Vagina (tissue), 2 donors: ENCODE results near the gene EFCAB6. TPM values are rescaled to one million over a fixed set of nuclear protein-coding genes. Genes with fewer than 3 reads are reported as not detected.

ENCODE experiments used
- DNase-seq, 2 donors: peaks; one replicate each; pipeline ENCODE4 v3.0.0-alpha.2; 2017; ENCODE audit errors: extremely low spot score in 2 of 2
- H3K27ac ChIP-seq: fragments of 200-600 bp; sonication (generic); one replicate; pipeline ENCODE4 v1.5.1; 2019
- H3K27me3 ChIP-seq: fragments of 200-600 bp; sonication (generic); one replicate; pipeline ENCODE4 v1.5.1; 2019
- H3K36me3 ChIP-seq, 2 donors: fragments of 200-600 bp; sonication (generic); one replicate each; pipeline ENCODE4 v1.5.1; 2017 to 2019
- H3K4me1 ChIP-seq: fragments of 200-600 bp; sonication (generic); one replicate; pipeline ENCODE4 v1.5.1; 2019
- H3K4me3 ChIP-seq, 2 donors: fragments of 200-600 bp; sonication (generic); 1 replicate in 1 of 2; 2 replicates in 1 of 2; pipeline ENCODE4 v1.5.1; 2016 to 2019
- H3K9me3 ChIP-seq: fragments of 200-600 bp; sonication (generic); one replicate; pipeline ENCODE4 v1.5.1; 2019
- POLR2A ChIP-seq, 2 donors: fragments of 450-650 bp; IDR thresholded peaks; one replicate each; pipeline ENCODE4 v1.6.1; 2017; ENCODE audit warnings: antibody characterized with exemption in 2 of 2, mild to moderate bottlenecking in 2 of 2, moderate library complexity in 2 of 2
- POLR2AphosphoS5 ChIP-seq, 2 donors: sonication (generic); formaldehyde crosslinking; IDR thresholded peaks; one replicate each; pipeline ENCODE4 v1.9.0; 2017; ENCODE audit warnings: antibody characterized with exemption in 2 of 2, mild to moderate bottlenecking in 2 of 2, low read depth in 1 of 2; ENCODE audit not compliant: insufficient read depth in 1 of 2
- intact Hi-C: fragments of 100-400 bp; cut with DNase I; formaldehyde crosslinking; loops from one replicate; pipeline ENCODE4 v1.15.1; 2023
- total RNA-seq: library from RNA; depleted of rRNA; stranded (reverse); fragments of >200 nt; gene quantifications from one replicate; pipeline ENCODE4 v1.2.3, GENCODE V29; 2016
- TF ChIP-seq, protein P1 (sequence below), 3 experiments: fragments of 450-650 bp in 2 of 3; fragments of 200-600 bp in 1 of 3; sonication (generic) in 1 of 3; IDR thresholded peaks; one replicate each; pipeline ENCODE4 v1.5.1; 2017 to 2019; ENCODE audit warnings: antibody characterized with exemption in 3 of 3, mild to moderate bottlenecking in 2 of 3, moderate library complexity in 2 of 3

EFCAB6 gene
- total RNA-seq, 1 donor from 2014 or later, result 1.7 TPM

DNA sequence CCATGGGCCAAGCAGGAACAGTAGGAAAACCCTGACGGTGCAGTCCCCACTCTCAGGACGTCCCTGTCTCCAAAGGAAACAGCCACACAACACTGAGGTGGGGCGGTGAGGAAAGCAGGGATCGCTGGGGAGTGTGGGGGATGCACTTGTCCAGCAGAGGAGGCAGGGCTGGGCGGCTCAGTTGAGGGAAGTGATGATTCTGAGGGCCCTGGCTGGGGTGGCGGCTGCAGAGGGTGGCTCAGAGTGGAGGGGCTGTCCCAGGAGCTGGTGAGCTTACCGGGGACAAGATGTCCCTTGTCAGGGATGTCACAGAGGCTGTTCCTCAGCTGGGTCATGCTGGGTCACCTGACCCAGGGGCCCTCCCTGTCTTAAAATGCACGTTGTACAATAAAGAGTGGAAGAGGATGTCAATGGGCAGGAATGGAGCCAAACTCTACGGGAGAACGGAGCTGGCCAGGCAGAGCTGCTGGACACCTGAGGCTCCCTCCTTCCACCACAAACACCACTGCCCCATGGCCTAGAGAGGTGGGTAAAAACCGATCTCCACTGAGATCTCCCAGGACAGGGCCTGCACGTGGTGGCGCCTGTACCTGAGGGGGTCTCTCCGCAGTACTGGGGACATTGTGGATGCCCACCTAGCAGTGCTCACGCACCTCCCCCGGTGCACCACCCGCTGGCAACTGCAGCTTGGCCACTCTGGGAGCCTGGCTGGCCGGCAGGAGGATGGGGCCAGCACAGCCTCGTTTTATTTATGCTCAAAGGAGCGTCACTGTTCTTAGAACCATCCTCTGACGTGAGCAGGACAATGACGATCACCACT lies 9.7 kb upstream of the EFCAB6 start:
- no peak overlapping the region for H3K27ac ChIP-seq
- DNase-seq, result peak; percentile 71 to 72
- intact Hi-C loops, result no loop called here
- H3K36me3 ChIP-seq, result no peaks in the 10 kb centered on the region
- H3K27me3 ChIP-seq, result no peaks in the 10 kb centered on the region
- TF ChIP-seq, protein P1, sequence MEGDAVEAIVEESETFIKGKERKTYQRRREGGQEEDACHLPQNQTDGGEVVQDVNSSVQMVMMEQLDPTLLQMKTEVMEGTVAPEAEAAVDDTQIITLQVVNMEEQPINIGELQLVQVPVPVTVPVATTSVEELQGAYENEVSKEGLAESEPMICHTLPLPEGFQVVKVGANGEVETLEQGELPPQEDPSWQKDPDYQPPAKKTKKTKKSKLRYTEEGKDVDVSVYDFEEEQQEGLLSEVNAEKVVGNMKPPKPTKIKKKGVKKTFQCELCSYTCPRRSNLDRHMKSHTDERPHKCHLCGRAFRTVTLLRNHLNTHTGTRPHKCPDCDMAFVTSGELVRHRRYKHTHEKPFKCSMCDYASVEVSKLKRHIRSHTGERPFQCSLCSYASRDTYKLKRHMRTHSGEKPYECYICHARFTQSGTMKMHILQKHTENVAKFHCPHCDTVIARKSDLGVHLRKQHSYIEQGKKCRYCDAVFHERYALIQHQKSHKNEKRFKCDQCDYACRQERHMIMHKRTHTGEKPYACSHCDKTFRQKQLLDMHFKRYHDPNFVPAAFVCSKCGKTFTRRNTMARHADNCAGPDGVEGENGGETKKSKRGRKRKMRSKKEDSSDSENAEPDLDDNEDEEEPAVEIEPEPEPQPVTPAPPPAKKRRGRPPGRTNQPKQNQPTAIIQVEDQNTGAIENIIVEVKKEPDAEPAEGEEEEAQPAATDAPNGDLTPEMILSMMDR (IDR thresholded peaks at IDR 0.05), result no peak
- TF ChIP-seq POLR2A (IDR thresholded peaks at IDR 0.05) (no peak), POLR2AphosphoS5 (IDR thresholded peaks at IDR 0.05; ENCODE audit: insufficient read depth in 1 of 2, low read depth in 1 of 2) (no peak)
- H3K9me3 ChIP-seq, result no peaks in the 10 kb centered on the region
- H3K4me3 ChIP-seq, result no peak overlapping the region
- H3K4me1 ChIP-seq, result peaks cover 8% of the 10 kb centered on the region

DNA sequence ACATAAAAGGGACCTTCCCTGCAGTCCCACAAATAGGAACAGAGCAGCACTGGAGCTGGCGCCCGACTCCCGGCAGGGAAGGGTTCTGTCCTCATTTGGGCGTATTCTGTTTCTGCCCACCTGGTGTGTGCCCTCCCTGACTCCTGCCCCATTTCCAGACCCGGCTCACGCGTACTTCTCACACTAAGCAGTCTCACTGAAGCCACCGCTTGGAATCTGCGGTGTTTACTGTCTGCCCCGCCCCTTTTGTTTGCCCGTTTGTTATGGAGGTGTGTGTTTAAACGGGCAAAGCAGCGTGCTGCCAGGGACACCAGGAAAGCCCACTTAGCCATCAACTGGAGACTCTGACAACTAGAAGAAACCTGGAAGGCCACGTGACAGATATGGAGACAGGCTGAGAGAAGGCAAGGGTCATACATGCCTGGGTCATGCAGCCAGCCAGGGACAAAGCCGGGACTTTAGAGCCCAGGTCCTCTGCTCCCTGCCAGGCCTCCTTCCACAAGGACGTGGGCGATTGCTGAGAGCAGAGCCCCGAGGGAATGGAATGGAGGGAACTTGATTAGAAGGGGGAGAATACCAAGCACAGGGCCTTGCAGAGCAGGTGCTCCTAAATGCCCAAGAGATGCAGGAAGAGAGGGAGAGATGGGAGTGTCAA lies 8.7 kb upstream of the EFCAB6 start:
- Histone ChIP-seq H3K36me3 (no peaks in the 10 kb centered on the region), H3K4me1 (no peaks in the 10 kb centered on the region), H3K27me3 (no peaks in the 10 kb centered on the region), H3K9me3 (no peaks in the 10 kb centered on the region), H3K4me3 (no peak overlapping the region), H3K27ac (no peak overlapping the region)
- TF ChIP-seq, protein P1 (IDR thresholded peaks at IDR 0.05), result no peak
- no peak for TF ChIP-seq POLR2A (IDR thresholded peaks at IDR 0.05)
- TF ChIP-seq POLR2AphosphoS5 (IDR thresholded peaks at IDR 0.05; ENCODE audit: insufficient read depth in 1 of 2, low read depth in 1 of 2), result no peak
- intact Hi-C loops, result no loop called here
- peak; percentile 34 to 52 for DNase-seq

DNA sequence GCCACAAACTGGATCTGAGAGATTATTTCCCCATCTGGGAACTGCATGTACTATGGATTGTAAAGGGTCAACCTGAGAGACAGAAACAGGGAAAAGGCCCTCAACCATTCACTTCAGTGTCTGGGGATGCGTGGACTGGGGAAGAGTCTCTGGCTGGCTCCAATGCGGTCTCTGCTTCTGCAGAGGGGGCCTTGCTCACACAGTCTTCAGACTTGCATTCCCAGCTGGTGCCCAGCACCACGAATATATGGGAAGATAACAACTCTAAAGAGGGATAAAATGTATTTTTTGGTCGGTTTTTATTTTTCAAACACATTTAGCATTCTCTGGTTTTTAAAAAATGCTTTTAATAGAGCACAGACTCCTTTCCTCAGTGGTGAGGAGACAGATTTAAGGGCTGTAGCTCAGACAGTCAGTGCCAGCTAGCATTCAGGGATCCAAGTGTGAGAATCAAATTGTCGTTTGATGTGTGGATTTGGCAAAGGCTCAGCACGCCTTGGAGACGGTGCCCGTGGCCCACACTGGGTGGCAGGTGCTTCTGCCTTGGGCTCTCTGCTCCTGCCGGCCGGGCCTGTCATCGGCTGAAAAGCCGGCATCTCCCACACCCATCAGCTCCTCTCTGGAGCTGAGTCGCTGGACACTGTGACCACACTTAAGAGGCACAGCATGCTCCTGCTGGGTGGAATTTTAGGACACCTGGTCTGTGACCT lies 8.0 kb upstream of the EFCAB6 start:
- H3K9me3 ChIP-seq, result no peaks in the 10 kb centered on the region
- H3K4me3 ChIP-seq, result no peak overlapping the region
- no peak overlapping the region for H3K27ac ChIP-seq
- H3K4me1 ChIP-seq, result no peaks in the 10 kb centered on the region
- intact Hi-C loops, result no loop called here
- H3K27me3 ChIP-seq, result no peaks in the 10 kb centered on the region
- TF ChIP-seq POLR2A (IDR thresholded peaks at IDR 0.05), result no peak
- TF ChIP-seq, protein P1 (IDR thresholded peaks at IDR 0.05), result no peak
- no peak for TF ChIP-seq POLR2AphosphoS5 (IDR thresholded peaks at IDR 0.05; ENCODE audit: insufficient read depth in 1 of 2, low read depth in 1 of 2)
- DNase-seq, result peak in 1 of 2 donors; percentile 70
- H3K36me3 ChIP-seq, result no peaks in the 10 kb centered on the region

DNA sequence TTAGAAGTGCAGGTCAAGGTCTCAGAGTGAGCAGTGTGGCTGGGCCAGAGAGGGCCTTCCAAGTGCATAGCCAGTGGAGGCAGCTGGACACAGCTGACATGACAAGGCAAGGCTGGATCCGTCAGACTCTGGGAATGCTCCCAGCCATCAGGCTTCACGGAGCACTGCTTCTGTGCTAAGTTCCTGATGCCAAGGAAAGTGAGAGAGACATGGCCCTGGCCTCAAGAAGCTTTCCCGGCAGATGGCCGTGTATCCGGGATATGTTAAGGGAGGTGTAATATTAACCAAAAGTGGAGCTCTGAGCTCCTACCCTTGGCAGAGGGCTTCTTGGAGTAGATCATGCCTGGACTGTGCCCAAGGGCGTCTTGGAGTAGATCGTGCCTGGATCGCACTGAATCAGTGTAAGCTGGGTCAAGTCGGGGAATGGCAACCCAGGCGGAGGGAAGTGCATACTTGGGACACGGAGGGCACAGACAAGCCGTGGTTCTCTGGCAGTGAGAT lies 7.4 kb upstream of the EFCAB6 start:
- Histone ChIP-seq H3K4me3 (no peak overlapping the region), H3K27me3 (no peaks in the 10 kb centered on the region), H3K36me3 (no peaks in the 10 kb centered on the region), H3K9me3 (no peaks in the 10 kb centered on the region), H3K27ac (no peak overlapping the region), H3K4me1 (no peaks in the 10 kb centered on the region)
- intact Hi-C loops, result no loop called here
- TF ChIP-seq, protein P1 (IDR thresholded peaks at IDR 0.05), result no peak
- TF ChIP-seq POLR2A (IDR thresholded peaks at IDR 0.05), result no peak
- TF ChIP-seq POLR2AphosphoS5 (IDR thresholded peaks at IDR 0.05; ENCODE audit: insufficient read depth in 1 of 2, low read depth in 1 of 2), result no peak
- peak; percentile 58 to 67 for DNase-seq
